Measurements from ENCODE around the gene CELSR2. TPM values are rescaled to one million over a fixed set of nuclear protein-coding genes. Genes with fewer than 3 reads are reported as not detected.
"Not testable (repeated sequence)": the region's sequence is repeated elsewhere in the genome, so short reads cannot be mapped to it uniquely, and the experiment has no call there.

Gene CELSR2
- total and polyA plus RNA-seq, 10 donors: 0.20 to 2.9 (median 1.1) TPM

DNA sequence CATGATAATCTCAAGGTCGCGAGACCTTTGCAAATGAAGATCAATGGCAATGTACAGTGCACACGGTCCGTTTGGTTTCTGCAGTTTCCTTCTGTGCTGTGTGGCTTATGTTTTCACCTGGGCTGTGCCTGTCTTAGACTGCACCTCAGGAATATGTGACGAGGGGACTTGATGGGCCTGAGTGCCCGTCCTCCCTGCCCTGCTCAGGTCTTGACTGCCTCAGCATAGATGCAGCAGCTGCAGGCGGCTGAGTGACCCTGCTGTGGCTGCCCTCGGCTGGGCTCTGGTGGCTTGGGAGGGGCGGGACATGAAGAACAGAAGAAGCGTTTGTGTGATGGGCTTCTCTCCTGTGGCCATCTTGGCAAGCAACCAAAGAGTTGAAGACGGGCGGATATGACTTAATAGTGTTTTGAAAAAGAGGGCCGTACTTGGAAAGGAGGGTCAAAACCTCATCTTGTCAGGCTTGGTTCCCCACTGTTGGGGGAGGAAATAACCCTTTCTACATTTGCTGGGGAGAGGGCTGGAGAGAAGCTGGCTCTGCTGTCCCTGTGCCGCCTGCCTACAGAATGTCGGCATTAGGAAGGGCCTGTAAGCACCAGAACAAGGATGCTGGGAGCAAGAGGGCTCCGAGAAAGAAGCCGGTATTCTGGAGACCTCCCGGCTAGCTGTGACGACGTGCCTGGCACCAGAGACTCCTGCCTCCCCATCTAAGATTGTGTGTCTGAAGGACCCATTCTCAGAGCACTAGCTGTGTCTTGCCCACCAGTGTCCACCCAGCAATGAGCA is 50.4 kb downstream of the CELSR2 start:
- TF ChIP-seq POLR2AphosphoS5 (IDR thresholded peaks at IDR 0.05): no peak
- TF ChIP-seq POLR2A (IDR thresholded peaks at IDR 0.05): no peak
- TF ChIP-seq CTCF (IDR thresholded peaks at IDR 0.05 in 8 of 11, conservative IDR thresholded peaks at IDR 0.05 in 3 of 11): no peak
- 76 to 86% (median 78%) methylated on average over 17 to 20 of the region's 20 CpGs for WGBS, 5 donors
- no peak for DNase-seq
- Histone ChIP-seq H3K27me3 (replicated peaks in 1 of 7) (peaks cover 0 to 26% (median 0%) of the 10 kb centered on the region in 7 donors), H3K36me3 (no peaks in the 10 kb centered on the region), H3K9me3 (no peaks in the 10 kb centered on the region), H3K4me1 (peaks cover 0 to 33% (median 15%) of the 10 kb centered on the region in 6 donors), H3K4me3 (no peak overlapping the region), H3K27ac (peak overlapping the region in 4 of 8 donors; percentile 4 to 38 (median 12))
- intact Hi-C loops (cut with DNase I; ENCODE audit: low total_unique reads): no loop called here

- no peaks in the 10 kb centered on the region for H3K9me3 ChIP-seq
- H3K4me3 ChIP-seq: no peak overlapping the region
- peaks cover 0 to 24% (median 9%) of the 10 kb centered on the region in 6 donors for H3K4me1 ChIP-seq
- H3K36me3 ChIP-seq: no peaks in the 10 kb centered on the region
- peaks cover 0 to 26% (median 0%) of the 10 kb centered on the region in 7 donors for H3K27me3 ChIP-seq (replicated peaks in 1 of 7)
- H3K27ac ChIP-seq: no peak overlapping the region
- DNase-seq: no peak
- 57 to 67% (median 60%) methylated on average over 16 of the region's 16 CpGs for WGBS, 5 donors
- intact Hi-C loops (cut with DNase I; ENCODE audit: low total_unique reads): no loop called here
- no peak for TF ChIP-seq CTCF (IDR thresholded peaks at IDR 0.05 in 8 of 11, conservative IDR thresholded peaks at IDR 0.05 in 3 of 11)
- TF ChIP-seq POLR2AphosphoS5 (IDR thresholded peaks at IDR 0.05): no peak
- no peak for TF ChIP-seq POLR2A (IDR thresholded peaks at IDR 0.05)
Observed at GRCh38 chr1:109300650-109301151, 51.4 kb downstream of the CELSR2 start.

GRCh38 chr1:109301874-109302273 is 52.5 kb downstream of the CELSR2 start:
- no peaks in the 10 kb centered on the region for H3K36me3 ChIP-seq
- WGBS, 5 donors: 83 to 95% (median 85%) methylated on average over 5 of the region's 5 CpGs
- H3K9me3 ChIP-seq: no peaks in the 10 kb centered on the region
- H3K27me3 ChIP-seq (replicated peaks in 1 of 7): peaks cover 0 to 22% (median 0%) of the 10 kb centered on the region in 7 donors
- intact Hi-C loops (cut with DNase I; ENCODE audit: low total_unique reads): no loop called here
- peaks cover 0 to 28% (median 12%) of the 10 kb centered on the region in 6 donors for H3K4me1 ChIP-seq
- no peak overlapping the region for H3K4me3 ChIP-seq
- TF ChIP-seq CTCF (IDR thresholded peaks at IDR 0.05 in 8 of 11, conservative IDR thresholded peaks at IDR 0.05 in 3 of 11) (no peak), POLR2AphosphoS5 (IDR thresholded peaks at IDR 0.05) (no peak), POLR2A (IDR thresholded peaks at IDR 0.05) (no peak)
- DNase-seq: no peak
- no peak overlapping the region for H3K27ac ChIP-seq

- H3K4me1 ChIP-seq: peaks cover 0 to 32% (median 10%) of the 10 kb centered on the region in 6 donors
- H3K27ac ChIP-seq: no peak overlapping the region
Observed at GRCh38 chr1:109304226-109304920, 55.0 kb downstream of the CELSR2 start.

GRCh38 chr1:109305991-109306390 is 56.7 kb downstream of the CELSR2 start:
- H3K27ac ChIP-seq; intact Hi-C loops (cut with DNase I; ENCODE audit: low total_unique reads); H3K9me3 ChIP-seq; H3K4me3 ChIP-seq; DNase-seq: not testable (repeated sequence)
- Histone ChIP-seq H3K27me3 (replicated peaks in 1 of 7) (peaks cover 0 to 13% (median 0%) of the 10 kb centered on the region in 7 donors), H3K4me1 (peaks cover 0 to 17% (median 8%) of the 10 kb centered on the region in 6 donors), H3K36me3 (peaks cover 0 to 23% (median 0%) of the 10 kb centered on the region in 6 donors)
- WGBS, 5 donors: 66 to 74% (median 71%) methylated on average over 10 of the region's 10 CpGs

More at GRCh38 chr1:109304226-109304920, 55.0 kb downstream of the CELSR2 start:
- no peak for DNase-seq
- no peak overlapping the region for H3K4me3 ChIP-seq
- intact Hi-C loops (cut with DNase I; ENCODE audit: low total_unique reads): no loop called here
- TF ChIP-seq CTCF (IDR thresholded peaks at IDR 0.05 in 8 of 11, conservative IDR thresholded peaks at IDR 0.05 in 3 of 11): no peak
- no peak for TF ChIP-seq POLR2AphosphoS5 (IDR thresholded peaks at IDR 0.05)
- no peak for TF ChIP-seq POLR2A (IDR thresholded peaks at IDR 0.05)
- H3K36me3 ChIP-seq: peaks cover 0 to 7% (median 0%) of the 10 kb centered on the region in 6 donors
- WGBS, 5 donors: 66 to 79% (median 77%) methylated on average over 6 to 8 of the region's 8 CpGs
- H3K9me3 ChIP-seq: no peaks in the 10 kb centered on the region
- H3K27me3 ChIP-seq (replicated peaks in 1 of 7): peaks cover 0 to 22% (median 0%) of the 10 kb centered on the region in 7 donors

Measured in spleen (tissue), 11 donors.